CD4-positive, CD25-positive, alpha-beta regulatory T cell (primary cell): ENCODE measurements around the gene PARVA. TPM values are rescaled to one million over a fixed set of nuclear protein-coding genes. Genes with fewer than 3 reads are reported as not detected.

ENCODE experiments used
- ATAC-seq, 2 donors: fragments of 150-1000 bp; cut with Tn5 transposase; one replicate each; pipeline ENCODE4 v1.10.0; 2021; ENCODE audit warnings: low read depth in 2 of 2, moderate number of reproducible peaks in 2 of 2, moderate library complexity in 1 of 2
- DNase-seq, 3 donors: peaks; one replicate each; pipeline versions ENCODE4 v3.0.0 to v3.0.0-alpha.2; 2012 to 2022; ENCODE audit warnings: mixed read lengths in 1 of 3
- H3K27ac ChIP-seq: one replicate; pipeline ENCODE4 v1.7.0; 2013; ENCODE audit warnings: mild to moderate bottlenecking, low read length; ENCODE audit not compliant: insufficient read depth, poor library complexity, severe bottlenecking
- H3K27me3 ChIP-seq: one replicate; pipeline ENCODE4 v1.7.0; 2013; ENCODE audit warnings: low read length; ENCODE audit not compliant: control insufficient read depth, insufficient read depth
- H3K36me3 ChIP-seq: one replicate; pipeline ENCODE4 v1.7.0; 2013; ENCODE audit warnings: mild to moderate bottlenecking, low read length, moderate library complexity; ENCODE audit not compliant: control insufficient read depth, insufficient read depth
- H3K4me1 ChIP-seq: 2 replicates; pipeline ENCODE4 v1.7.0; 2013; ENCODE audit warnings: mild to moderate bottlenecking, low read length; ENCODE audit not compliant: insufficient read depth, control insufficient read depth, poor library complexity, severe bottlenecking
- H3K4me3 ChIP-seq: one replicate; pipeline ENCODE4 v1.7.0; 2013; ENCODE audit warnings: low read depth, mild to moderate bottlenecking, low read length, moderate library complexity
- H3K9me3 ChIP-seq, 2 experiments: 1 replicate in 1 of 2; 2 replicates in 1 of 2; pipeline ENCODE4 v1.7.0; 2013; ENCODE audit warnings: low read length in 2 of 2, mild to moderate bottlenecking in 1 of 2, moderate library complexity in 1 of 2; ENCODE audit not compliant: control insufficient read depth in 2 of 2
- H3K27ac Mint-ChIP-seq, 3 donors: one replicate each; pipeline ENCODE4 v1.8.0; 2020 to 2022; ENCODE audit warnings: mild to moderate bottlenecking in 3 of 3, mixed read lengths in 3 of 3, moderate library complexity in 2 of 3
- H3K27me3 Mint-ChIP-seq: one replicate; pipeline ENCODE4 v1.8.0; 2022; ENCODE audit warnings: mild to moderate bottlenecking, mixed read lengths
- H3K36me3 Mint-ChIP-seq: one replicate; pipeline ENCODE4 v1.8.0; 2020; ENCODE audit warnings: mixed read lengths
- H3K4me1 Mint-ChIP-seq, 4 donors: one replicate each; pipeline ENCODE4 v1.8.0; 2020 to 2022; ENCODE audit warnings: mixed read lengths in 4 of 4, mild to moderate bottlenecking in 1 of 4
- H3K4me3 Mint-ChIP-seq, 4 donors: one replicate each; pipeline ENCODE4 v1.8.0; 2020 to 2022; ENCODE audit warnings: mild to moderate bottlenecking in 4 of 4, mixed read lengths in 4 of 4, moderate library complexity in 3 of 4
- H3K9me3 Mint-ChIP-seq, 7 donors: one replicate each; pipeline ENCODE4 v1.8.0; 2020 to 2022; ENCODE audit warnings: mixed read lengths in 7 of 7, mild to moderate bottlenecking in 3 of 7, moderate library complexity in 2 of 7
- polyA plus RNA-seq, 4 donors: library from polyadenylated mRNA; unstranded; fragments of 300-500 nt; fragmentation: Illumina TruSeq; gene quantifications; one replicate each; pipeline ENCODE4 v1.2.3, GENCODE V29; 2021
- total RNA-seq: library from RNA; stranded (reverse); gene quantifications from one replicate; pipeline ENCODE4 v1.2.3, GENCODE V29; 2022

PARVA gene
- total and polyA plus RNA-seq, 5 donors from 2014 or later: 0.09 to 0.31 (median 0.24) TPM; not detected in 1

- no peak for DNase-seq
- H3K4me1 ChIP-seq: no peaks in the 10 kb centered on the region
- no peaks in the 10 kb centered on the region for H3K9me3 Mint-ChIP-seq
- H3K27ac ChIP-seq: no peak overlapping the region
- ATAC-seq: no peak
- no peaks in the 10 kb centered on the region for H3K27me3 ChIP-seq
- no peak overlapping the region for H3K4me3 Mint-ChIP-seq
- H3K4me1 Mint-ChIP-seq: peaks cover 0 to 2% (median 0%) of the 10 kb centered on the region in 4 donors
- no peaks in the 10 kb centered on the region for H3K9me3 ChIP-seq
- H3K27me3 Mint-ChIP-seq: no peaks in the 10 kb centered on the region
- no peak overlapping the region for H3K4me3 ChIP-seq
- no peaks in the 10 kb centered on the region for H3K36me3 ChIP-seq
- H3K36me3 Mint-ChIP-seq: no peaks in the 10 kb centered on the region
- no peak overlapping the region for H3K27ac Mint-ChIP-seq
Observed at GRCh38 chr11:12531681-12532080, 154.3 kb downstream of the PARVA start.

DNA sequence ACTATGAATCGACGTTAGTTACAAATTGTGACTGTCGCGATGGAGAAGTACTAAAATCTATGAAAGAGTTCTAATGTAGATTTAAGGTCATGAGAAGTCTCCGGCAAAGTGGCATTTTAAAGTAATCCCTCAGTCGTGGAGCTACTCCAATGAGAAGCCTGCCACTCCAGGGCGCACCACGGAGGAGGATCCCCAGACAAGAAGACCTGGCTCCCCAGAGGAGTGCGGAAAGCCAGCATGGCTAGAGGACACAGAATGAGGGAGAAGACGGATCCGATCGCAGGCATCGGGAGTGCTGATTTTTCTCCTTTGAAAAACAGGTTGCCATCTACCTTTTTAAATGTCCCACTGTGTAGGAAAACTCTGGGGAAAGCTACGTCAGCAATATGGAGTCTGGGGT, 155.2 kb downstream of the PARVA start:
- Histone ChIP-seq H3K4me3 (no peak overlapping the region), H3K4me1 (no peaks in the 10 kb centered on the region), H3K36me3 (no peaks in the 10 kb centered on the region), H3K27ac (no peak overlapping the region), H3K9me3 (no peaks in the 10 kb centered on the region), H3K27me3 (no peaks in the 10 kb centered on the region)
- Mint-ChIP-seq H3K4me1 (peaks cover 0 to 2% (median 0%) of the 10 kb centered on the region in 4 donors), H3K27ac (no peak overlapping the region), H3K9me3 (no peaks in the 10 kb centered on the region), H3K36me3 (no peaks in the 10 kb centered on the region), H3K27me3 (no peaks in the 10 kb centered on the region), H3K4me3 (no peak overlapping the region)
- ATAC-seq (no peak), DNase-seq (no peak)

- no peaks in the 10 kb centered on the region for H3K36me3 ChIP-seq
- H3K4me3 ChIP-seq: no peak overlapping the region
- Mint-ChIP-seq H3K27me3 (peaks cover 5% of the 10 kb centered on the region), H3K4me3 (no peak overlapping the region), H3K4me1 (no peaks in the 10 kb centered on the region), H3K9me3 (peaks cover 0 to 1% (median 0%) of the 10 kb centered on the region in 7 donors), H3K36me3 (no peaks in the 10 kb centered on the region), H3K27ac (no peak overlapping the region)
- no peak for ATAC-seq
- DNase-seq: no peak
- H3K4me1 ChIP-seq: no peaks in the 10 kb centered on the region
- H3K27me3 ChIP-seq: no peaks in the 10 kb centered on the region
- no peak overlapping the region for H3K27ac ChIP-seq
- no peaks in the 10 kb centered on the region for H3K9me3 ChIP-seq
Observed at GRCh38 chr11:12534549-12534948, 157.2 kb downstream of the PARVA start.

GRCh38 chr11:12535321-12535720, 157.9 kb downstream of the PARVA start:
- Mint-ChIP-seq H3K27me3 (peaks cover 5% of the 10 kb centered on the region), H3K4me1 (no peaks in the 10 kb centered on the region), H3K36me3 (no peaks in the 10 kb centered on the region), H3K9me3 (peaks cover 0 to 1% (median 0%) of the 10 kb centered on the region in 7 donors), H3K4me3 (no peak overlapping the region), H3K27ac (no peak overlapping the region)
- ATAC-seq (no peak), DNase-seq (no peak)
- Histone ChIP-seq H3K4me3 (no peak overlapping the region), H3K27ac (no peak overlapping the region), H3K4me1 (no peaks in the 10 kb centered on the region), H3K36me3 (no peaks in the 10 kb centered on the region), H3K9me3 (no peaks in the 10 kb centered on the region), H3K27me3 (no peaks in the 10 kb centered on the region)

DNA sequence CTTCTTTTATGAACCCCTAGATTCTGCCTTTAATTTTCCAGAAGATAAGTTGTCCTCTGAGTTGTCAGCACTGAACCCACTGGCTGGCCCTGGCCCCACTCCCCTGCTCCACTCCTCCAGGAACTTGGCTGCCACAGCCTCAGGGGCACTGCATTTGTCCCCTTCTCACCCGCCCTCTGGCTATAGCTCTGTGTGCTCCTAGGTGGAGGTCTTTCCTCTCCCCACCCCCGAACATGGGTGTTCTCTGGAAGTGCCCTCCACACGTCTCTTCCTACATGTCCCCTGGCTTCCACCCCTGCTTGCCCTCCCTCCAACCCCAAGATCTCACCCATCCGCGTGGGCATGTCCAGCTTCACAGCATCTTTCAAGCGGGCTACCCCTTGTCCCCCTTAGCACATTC, 159.2 kb downstream of the PARVA start:
- DNase-seq (no peak), ATAC-seq (no peak)
- peaks cover 0 to 1% (median 0%) of the 10 kb centered on the region in 7 donors for H3K9me3 Mint-ChIP-seq
- no peaks in the 10 kb centered on the region for H3K4me1 Mint-ChIP-seq
- H3K4me3 Mint-ChIP-seq: no peak overlapping the region
- Histone ChIP-seq H3K27me3 (no peaks in the 10 kb centered on the region), H3K27ac (no peak overlapping the region), H3K9me3 (no peaks in the 10 kb centered on the region), H3K4me3 (no peak overlapping the region), H3K36me3 (no peaks in the 10 kb centered on the region), H3K4me1 (no peaks in the 10 kb centered on the region)
- no peak overlapping the region for H3K27ac Mint-ChIP-seq
- H3K36me3 Mint-ChIP-seq: no peaks in the 10 kb centered on the region
- peaks cover 5% of the 10 kb centered on the region for H3K27me3 Mint-ChIP-seq

DNA sequence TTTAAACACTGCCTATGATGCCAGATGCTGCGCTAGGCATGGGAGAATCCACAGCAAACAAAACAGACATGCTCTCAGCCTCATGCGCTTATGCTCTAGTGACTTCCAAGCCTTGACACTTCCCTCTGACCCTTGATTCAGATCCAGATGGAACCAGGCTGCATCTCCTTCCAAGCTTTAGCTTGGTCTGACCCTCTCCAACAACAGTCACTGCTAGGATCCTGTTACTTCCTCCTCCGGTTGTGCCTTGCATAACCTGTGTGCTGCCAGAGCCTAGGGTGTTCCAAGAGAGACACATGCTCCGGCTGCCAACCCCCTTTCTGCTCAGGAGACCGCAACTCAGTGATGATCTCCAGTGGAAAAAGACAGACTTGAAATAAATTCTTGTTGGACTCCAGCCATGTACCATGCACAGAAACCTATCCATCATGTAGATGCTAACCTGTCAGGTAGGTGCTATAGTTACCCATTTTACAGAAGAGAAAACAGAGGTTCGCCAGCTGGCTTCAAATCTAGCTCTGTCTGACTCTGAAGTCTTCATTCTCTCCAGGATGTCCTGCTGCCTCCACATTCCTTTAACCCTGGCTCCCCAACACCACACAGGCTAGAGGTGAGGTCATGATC, 160.5 kb downstream of the PARVA start:
- Histone ChIP-seq H3K27me3 (no peaks in the 10 kb centered on the region), H3K36me3 (no peaks in the 10 kb centered on the region), H3K4me3 (no peak overlapping the region), H3K9me3 (no peaks in the 10 kb centered on the region), H3K27ac (no peak overlapping the region), H3K4me1 (no peaks in the 10 kb centered on the region)
- H3K27me3 Mint-ChIP-seq: peaks cover 5% of the 10 kb centered on the region
- H3K36me3 Mint-ChIP-seq: no peaks in the 10 kb centered on the region
- no peak for ATAC-seq
- no peak for DNase-seq
- no peak overlapping the region for H3K4me3 Mint-ChIP-seq
- H3K9me3 Mint-ChIP-seq: peaks cover 0 to 1% (median 0%) of the 10 kb centered on the region in 7 donors
- no peak overlapping the region for H3K27ac Mint-ChIP-seq
- H3K4me1 Mint-ChIP-seq: no peaks in the 10 kb centered on the region

DNA sequence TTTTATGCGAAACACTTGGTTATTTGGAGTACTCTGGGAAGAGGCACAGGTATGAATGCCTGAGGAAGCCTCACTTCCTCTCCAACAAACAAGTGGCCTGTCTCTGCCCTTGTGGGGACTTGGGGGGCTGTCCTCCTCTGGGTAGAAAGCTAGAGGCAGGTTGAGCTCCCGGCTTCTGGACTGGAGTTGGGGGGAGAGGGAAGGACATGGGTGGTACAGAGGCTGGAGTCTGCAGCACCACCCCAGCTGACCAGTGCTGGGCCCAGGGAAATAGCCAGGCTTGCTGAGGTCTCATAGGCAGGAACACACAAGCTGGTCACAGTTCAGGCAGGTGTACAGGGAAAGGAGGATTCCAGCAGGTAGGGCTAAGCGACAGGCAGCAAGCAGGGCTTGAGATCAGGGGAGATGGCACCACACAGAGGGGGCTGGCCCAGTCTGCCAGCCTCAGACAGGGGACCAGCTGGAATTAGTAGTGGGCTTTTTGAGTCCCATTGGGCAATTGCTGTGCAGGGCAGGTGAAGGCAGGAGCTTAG, 161.6 kb downstream of the PARVA start:
- Histone ChIP-seq H3K9me3 (no peaks in the 10 kb centered on the region), H3K36me3 (no peaks in the 10 kb centered on the region), H3K4me3 (no peak overlapping the region), H3K27me3 (no peaks in the 10 kb centered on the region), H3K27ac (no peak overlapping the region), H3K4me1 (no peaks in the 10 kb centered on the region)
- H3K27me3 Mint-ChIP-seq: peaks cover 5% of the 10 kb centered on the region
- DNase-seq (no peak), ATAC-seq (no peak)
- peaks cover 0 to 1% (median 0%) of the 10 kb centered on the region in 7 donors for H3K9me3 Mint-ChIP-seq
- H3K4me3 Mint-ChIP-seq: no peak overlapping the region
- no peak overlapping the region for H3K27ac Mint-ChIP-seq
- H3K4me1 Mint-ChIP-seq: no peaks in the 10 kb centered on the region
- no peaks in the 10 kb centered on the region for H3K36me3 Mint-ChIP-seq

GRCh38 chr11:12539572-12539971, 162.2 kb downstream of the PARVA start:
- Histone ChIP-seq H3K27me3 (no peaks in the 10 kb centered on the region), H3K36me3 (no peaks in the 10 kb centered on the region), H3K4me3 (no peak overlapping the region), H3K9me3 (no peaks in the 10 kb centered on the region), H3K4me1 (no peaks in the 10 kb centered on the region), H3K27ac (no peak overlapping the region)
- no peak overlapping the region for H3K27ac Mint-ChIP-seq
- no peaks in the 10 kb centered on the region for H3K4me1 Mint-ChIP-seq
- peaks cover 5% of the 10 kb centered on the region for H3K27me3 Mint-ChIP-seq
- DNase-seq: no peak
- H3K36me3 Mint-ChIP-seq: no peaks in the 10 kb centered on the region
- no peak for ATAC-seq
- no peak overlapping the region for H3K4me3 Mint-ChIP-seq
- peaks cover 0 to 1% (median 0%) of the 10 kb centered on the region in 7 donors for H3K9me3 Mint-ChIP-seq
